ENCODE measurements around the gene FAM180A.
A peak's percentile ranks its signal among the peaks of the same experiment; 100 is the strongest.
"Not testable (repeated sequence)": the region's sequence is repeated elsewhere in the genome, so short reads cannot be mapped to it uniquely, and the experiment has no call there.

The FAM180A gene

DNA sequence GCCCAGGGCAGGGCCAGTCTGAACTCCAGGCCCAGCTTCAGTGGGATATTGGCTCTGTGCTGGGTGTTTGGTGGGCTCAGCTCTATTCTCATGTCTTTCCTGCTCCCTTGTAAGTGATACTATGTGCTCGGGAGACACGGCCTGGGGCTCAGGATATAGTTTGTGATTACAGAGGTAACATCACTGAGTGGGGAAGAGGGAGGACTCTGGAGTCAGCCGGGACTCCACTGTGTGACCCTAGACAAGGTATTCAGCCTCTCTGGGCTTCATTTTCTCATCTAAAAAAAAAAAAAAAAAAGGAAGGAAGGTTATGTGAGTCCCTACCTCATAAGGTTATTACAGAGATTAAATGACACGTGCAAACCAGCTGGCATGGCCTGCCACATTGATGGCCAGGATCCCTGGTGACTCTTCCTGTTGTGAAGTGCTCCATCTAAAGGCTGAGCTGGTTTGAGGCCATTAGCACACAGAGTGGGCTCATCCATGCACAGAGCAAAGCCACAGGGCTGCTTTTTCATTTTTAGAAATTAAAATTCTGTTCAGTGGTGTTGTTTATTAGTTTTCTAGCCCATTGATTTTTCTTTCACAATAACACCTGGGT is 36.3 kb downstream of the FAM180A start:
- peak; percentile 16 to 58 for DNase-seq

DNA sequence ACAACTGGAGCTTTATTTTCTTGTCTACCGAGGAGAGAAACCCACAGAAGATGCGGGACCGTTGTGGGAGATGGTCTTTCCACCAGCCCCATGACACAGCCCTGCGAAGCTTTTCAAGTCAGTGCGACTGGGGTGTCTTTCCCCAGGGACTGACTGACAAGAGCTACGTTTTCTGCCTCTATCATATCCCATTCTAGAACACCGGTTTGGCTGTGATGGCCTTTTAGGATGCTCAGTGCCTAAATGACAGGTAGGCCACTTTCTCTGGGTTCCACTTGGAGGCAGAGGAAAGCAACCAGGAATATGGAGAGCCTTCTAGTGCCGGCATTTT is 37.5 kb downstream of the FAM180A start:
- DNase-seq: no peak

DNA sequence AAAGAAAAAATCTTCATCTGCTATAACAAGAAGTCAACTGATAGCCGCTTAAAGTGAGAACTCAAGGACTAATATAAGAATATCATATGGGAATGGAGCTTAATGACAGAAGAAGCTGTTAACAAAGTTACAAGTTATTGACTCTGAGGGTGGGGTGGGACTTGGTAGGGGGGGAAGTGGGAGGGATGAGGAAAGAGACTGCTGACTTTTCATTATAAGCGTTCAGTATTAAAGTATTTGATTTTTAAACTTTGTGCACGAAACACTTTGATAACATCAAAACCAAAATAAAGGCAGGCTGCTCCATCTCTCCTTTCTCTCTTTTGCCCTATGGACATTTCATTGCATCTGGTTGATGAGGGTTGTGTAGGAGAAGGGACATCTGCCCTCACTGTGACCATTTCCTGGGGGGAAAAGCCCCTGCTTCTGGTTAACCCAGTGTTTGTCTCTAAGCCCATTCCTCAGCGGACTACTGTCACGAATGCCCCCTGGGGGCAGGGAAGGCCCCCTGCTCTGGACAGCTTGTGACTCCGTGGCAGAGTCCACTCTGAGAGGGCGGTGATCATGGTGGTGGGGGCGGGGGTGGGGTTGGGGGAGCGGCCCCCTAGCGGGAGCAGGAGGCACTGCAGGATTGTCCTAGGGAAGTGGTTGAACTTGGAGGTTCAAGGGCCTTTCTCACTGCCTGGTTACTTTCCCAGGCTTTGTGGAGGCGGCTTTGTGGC is 38.0 kb downstream of the FAM180A start:
- DNase-seq: no peak

DNA sequence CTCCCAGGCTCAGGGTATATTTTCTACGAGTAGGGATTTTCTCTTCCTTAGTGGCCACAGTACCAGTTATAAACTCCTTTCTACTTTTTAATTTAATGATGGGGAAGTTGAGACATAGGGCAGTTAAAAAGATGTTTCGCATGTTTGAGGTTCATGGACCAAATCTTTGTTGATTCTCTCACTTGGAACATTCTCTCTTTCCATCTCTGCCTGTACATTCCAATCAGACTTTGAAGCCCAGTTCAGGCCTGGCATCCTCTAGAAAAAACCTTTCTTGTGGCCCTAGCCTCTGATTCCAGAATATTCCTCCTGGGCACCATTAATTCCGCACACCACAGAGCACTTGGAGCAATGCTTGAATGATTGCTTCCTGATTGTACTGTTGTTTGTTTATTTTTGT is 39.1 kb downstream of the FAM180A start:
- no peak for DNase-seq

DNA sequence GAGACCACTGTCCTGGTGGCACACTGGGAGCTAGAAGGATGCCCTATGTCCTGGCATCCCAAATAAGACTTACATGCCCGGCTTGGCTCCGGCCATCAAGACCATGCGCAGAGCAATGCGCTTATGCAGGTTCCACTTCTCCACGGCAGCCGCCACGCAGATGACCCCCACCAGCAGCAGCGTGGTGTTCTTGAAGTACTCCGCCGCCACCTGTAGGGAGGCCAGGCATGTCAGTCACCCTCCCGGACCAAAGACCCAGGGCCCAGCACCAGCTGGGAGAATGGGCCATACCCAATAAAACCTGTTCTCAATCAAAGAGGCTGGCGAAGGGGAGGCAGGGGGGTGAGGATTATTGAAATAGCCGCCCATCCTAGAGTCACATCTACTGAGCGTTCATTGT is 40.6 kb downstream of the FAM180A start:
- DNase-seq: no peak

DNA sequence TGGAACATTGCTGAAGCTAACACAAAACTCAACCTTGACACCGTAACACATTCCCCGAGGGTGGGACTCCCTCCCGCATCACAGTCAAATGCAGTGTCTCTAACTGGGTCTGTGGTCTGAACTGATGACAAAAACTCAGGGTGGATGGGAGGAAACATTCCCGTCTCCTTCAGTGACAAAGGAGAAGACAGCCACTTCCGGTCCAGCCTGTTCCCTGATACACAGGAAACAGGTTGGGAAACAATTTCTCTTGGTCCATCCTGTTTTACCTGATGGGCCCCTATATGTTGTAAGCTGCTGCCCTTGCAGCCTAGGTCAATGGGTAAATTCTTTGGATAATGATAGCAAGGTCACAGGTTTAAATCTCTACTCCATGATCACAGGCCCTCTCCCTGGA is 41.0 kb downstream of the FAM180A start:
- no peak for DNase-seq

DNA sequence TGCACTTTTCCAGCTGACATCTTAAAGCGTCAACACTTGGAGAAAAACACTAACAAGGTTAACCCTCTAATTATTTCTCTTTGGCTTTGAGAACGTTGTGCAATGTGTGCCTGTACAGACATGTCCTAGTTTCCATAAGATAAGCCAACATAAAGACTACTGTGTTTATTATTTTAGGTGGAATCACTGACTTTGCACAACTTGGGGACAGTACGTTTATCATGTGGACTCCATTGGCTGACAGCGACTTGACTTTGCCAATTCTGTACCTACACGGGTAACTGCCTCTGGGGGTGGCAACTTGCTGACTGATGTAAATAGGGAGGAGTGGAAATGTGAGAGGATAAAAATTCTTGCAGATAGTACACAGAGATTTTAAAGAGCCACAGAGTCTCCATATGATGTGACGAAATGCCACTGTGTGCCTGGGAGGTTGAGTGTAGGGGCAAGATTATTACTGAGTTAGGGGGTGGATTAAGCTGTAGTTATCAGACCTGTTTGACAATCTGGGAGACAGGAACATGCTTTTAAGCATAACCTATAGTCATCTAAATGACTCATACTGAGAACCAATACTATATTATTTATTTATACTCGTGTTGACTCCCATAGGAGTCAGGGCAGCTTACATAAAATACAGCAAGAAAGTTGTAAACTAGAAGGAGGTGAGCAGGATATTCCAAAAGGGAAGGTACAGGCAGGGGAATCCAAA is 41.6 kb downstream of the FAM180A start:
- DNase-seq: no peak

DNA sequence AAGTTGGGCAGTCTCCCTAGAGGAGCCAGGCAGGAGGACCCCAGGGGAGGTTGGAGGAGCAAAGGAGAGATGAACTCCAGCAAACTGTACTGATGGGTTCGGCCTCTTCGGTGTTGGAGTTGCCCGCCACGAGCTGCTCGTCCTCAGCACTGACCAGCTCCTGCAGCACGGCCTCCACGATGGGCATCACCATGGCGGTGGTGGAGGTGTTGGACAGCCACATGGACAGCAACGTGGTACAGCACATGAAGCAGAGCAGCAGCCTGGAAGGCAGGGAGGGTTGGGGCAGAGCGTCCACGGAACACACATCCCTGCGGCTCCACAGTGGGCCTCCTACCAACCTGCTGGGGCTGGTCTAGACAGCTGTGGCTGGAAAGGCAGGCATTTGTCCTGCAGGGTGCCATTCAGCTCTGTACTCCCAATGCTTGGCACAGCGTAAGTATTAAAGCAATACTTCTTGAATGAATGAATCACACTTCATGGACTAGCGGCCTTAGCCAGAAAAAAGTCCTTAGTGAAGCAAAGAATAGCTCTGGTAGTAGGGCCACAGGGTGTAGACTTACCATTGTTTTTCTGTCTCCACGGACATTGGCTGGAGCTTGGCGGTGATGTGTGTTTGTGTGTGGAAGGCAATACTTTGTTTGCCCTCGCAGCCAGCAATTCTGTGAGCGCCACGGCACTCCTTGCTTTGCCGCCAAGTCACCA is 42.4 kb downstream of the FAM180A start:
- DNase-seq: no peak

DNA sequence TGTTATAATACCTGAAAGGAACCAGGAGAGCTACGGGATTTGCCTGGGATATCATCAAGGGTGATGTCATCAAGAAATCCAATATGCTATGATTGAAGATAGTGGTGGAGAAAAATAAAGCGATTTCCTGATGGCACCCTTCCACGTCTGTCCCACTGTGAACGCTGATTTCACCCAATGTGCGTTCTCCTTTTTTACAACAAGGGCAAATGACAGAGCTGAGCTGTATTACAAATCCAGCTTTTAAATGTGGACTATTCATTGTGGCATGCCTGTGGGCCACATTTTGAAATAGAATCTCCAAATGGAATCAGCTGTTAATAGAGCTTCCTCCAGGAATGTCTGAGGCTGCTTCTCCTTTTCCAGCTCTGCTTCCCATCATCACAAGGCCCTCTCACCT is 43.9 kb downstream of the FAM180A start:
- no peak for DNase-seq

DNA sequence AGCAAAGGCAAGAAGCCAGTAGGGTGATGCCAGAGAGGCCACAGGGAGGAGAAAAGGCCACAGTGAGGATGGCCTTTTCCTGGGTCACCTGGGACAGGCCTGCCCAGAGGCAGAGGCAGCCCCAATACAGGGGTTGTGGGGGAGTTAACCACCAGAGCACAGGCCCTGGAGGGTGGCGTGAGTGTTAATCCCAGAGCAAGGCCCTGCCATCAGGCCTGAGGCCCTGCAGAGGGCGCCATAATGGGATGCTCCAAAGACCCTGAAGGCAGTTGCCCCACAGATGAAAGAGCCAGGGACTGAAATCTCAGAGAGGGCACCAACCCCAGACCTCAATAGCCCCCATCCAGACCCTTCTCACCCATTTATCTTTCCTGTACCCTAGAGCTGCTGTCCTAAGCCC is 44.5 kb downstream of the FAM180A start:
- no peak for DNase-seq

DNA sequence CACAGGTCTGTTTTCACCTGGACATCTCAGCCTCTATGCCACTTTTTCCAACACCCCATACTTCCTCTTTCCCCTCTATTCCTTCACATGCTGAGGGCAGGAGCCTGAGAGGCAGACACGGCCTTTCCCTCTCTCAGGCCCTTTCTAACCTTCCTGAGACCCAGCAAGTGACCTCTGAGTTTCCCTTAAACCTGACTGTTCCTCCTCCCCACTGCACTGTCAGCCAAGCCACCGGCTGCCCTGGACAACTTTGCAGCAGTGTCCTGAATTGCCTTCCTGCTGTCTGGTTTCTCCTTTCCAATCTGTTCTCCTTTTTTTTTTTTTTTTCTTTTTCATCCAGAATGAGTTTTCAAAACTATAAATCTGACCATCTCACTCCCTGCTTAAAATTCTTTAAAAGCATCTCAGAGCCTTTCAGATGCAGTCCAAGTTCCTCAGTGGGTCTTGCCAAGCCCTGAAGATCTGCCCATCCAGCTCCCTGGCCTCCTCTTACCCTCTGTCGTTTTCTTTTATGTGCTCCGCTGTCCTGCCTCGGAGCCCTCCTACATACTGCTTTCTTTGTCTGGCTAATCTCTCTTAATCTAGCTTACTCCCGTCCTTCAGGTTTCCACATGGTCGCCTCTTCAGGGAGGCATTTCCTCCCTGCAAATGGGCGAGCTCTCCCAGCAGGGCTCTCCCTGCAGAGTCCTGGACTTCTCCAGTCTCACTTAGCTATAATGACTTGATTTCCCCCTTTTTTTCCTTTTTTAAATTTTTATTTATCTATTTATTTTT is 51.1 kb downstream of the FAM180A start:
- peak; percentile 24 to 56 for DNase-seq

DNA sequence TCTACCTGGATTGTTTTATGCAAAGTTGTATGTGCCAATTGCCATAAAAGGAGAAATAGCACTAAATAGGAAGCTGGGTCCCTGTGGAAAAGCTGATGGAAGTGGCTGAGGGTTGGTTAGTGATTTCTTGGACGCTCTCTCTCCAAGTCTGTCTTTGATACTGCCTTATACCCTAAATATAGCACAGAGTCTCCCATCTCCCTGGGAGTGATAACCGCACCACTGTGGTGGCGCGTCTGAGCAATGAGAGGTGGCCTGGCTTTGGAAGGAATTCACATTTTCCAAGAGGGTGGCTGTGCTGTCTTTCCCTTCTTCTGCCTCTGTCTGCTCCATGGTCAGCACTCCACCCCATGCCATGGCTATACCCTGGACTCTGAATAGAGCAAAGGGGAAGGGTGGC is 55.1 kb downstream of the FAM180A start:
- DNase-seq: no peak

DNA sequence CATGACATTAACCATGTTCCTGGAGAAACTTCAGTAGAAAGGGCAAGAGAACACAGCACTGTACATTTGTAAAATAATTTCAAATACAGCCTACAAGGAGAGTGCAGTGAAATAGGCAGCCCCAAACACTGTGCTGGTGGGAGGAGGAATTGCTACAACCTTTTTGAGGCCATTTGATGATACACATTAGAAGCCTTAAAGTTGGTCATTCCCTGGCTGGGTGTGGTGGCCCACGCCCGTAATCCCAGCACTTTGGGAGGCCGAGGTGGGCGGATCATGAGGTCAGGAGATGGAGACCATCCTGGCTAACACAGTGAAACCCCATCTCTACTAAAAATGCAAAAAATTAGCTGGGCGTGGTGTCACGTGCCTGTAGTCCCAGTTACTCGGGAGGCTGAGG is 56.0 kb downstream of the FAM180A start:
- not testable (repeated sequence) for DNase-seq

DNA sequence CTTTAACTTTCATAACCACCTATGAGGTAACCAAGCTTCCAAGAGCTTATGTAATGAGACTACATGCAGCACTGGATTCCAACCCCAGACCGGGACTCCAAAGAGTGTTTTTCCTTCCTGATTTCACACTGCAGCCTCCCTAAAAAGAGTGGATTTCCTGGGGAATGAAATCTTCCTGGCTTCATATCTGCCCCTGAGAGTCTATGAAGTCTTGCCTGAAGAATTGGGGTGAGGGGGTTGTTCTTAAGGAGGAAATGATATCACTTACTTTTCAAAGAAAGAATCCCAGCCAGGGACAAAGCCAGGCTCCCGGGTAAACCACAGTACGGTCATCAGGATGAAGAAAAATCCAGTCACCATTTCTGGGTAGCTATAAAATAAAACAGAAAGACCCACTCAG is 56.6 kb downstream of the FAM180A start:
- no peak for DNase-seq

DNA sequence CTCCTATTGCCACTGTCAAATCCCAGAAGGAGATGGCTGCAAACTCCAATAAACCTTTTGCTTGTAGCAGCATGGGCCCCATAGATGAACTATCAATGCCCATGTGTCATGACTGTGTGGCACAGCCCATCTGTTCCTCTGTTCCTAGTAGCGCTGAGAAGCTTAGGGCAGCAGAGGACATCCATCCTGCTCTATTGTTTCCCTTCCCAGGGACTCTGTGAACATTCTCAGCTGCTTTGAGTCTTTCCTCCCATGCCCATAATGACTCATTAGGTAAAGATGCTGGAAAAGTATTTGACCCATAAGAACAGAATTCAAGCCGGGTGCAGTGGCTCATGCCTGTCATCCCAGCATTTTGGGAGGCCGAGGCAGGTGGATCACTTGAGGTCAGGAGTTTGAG is 58.0 kb downstream of the FAM180A start:
- no peak for DNase-seq

DNA sequence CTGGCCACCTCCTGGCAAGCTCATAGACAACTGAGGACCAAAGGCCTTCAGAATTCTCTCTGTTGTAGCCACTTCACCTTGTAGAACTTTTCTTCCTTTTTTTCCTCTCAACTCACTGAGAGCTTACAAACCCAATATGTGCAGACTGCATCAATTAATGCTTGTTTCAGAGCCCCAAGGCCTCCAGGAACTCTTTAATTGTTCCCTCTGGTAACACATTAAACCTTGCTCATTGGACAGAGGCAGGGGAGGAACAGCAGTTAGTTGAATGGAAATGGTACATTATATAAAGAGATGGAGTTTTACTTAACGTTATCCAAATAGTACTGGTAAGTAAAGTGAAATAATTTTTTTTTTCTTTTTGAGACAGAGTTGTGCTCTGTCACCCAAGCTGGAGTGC is 61.1 kb downstream of the FAM180A start:
- no peak for DNase-seq

DNA sequence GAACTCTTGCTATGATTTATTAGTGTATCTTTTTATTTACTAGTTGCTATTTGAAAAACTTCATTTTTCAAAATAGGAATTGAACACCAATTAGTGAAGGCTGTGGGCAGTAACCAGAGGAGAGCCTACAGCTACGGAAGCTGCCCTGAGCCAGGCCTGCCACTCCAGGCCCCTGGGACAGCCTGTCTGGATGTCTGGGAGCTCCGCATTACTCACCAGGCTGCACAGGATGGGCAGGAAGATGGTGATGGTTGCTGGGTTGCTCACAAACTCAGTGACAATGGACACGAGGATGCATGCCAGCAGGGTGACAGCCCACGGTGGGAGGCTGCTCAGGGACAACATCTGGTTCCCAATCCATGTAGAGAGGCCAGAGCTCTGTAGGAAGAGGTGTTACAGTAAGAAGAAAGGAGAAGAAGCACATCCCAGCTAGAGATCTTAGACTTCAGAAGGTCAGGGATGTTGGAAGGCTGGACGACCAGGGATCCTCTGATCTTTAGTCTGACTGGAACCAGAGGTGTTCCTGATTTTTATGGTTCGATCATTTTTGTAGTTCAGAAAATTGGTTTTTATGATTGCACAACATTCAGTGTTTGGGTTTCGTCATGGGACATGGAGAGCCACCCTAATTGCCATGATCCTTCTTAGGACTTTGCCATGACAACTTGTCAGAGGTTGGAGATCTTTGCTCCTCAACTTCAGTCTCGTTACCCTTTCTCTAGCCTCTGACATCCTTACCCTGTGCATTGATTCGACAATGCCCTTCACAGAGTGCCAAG is 63.1 kb downstream of the FAM180A start:
- no peak for DNase-seq

DNA sequence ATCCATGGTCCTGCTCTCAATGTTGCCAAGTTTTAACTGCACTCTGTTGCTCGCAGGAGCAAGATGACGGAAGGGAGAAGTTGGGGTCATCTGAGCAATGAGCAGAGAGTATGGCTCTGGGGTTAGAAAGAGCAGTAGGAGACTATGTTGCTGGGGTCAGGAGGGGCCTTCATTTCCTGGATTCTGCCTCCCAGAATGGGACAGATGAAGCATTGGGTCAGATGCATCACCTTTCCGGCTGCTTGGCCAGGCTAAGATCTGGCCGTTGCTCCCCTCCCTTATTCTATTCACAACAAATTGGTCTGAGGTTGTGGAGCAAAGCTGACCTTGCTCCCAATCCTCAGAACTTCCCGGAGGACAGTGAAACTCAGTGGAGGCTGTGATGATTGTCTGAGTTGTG is 63.9 kb downstream of the FAM180A start:
- DNase-seq: no peak

DNA sequence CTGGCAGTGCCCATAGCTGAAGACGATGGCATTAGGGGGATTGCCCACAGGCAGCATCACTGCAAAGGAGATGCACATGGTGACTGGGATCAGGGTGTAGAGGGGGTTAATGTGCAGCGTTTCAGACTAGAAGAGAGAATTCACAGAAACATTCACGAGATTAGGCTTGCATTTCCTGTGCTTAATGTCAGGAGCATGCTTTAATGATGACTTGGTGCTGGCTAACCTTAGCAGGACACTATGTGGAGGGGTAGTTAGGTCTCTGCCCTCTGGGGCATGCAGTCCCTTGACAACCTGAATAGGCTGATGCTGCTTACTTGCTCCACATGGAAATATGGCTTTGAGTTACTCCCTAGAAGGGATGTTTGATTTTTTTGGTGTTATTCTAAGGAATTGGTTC is 64.5 kb downstream of the FAM180A start:
- DNase-seq: no peak

DNA sequence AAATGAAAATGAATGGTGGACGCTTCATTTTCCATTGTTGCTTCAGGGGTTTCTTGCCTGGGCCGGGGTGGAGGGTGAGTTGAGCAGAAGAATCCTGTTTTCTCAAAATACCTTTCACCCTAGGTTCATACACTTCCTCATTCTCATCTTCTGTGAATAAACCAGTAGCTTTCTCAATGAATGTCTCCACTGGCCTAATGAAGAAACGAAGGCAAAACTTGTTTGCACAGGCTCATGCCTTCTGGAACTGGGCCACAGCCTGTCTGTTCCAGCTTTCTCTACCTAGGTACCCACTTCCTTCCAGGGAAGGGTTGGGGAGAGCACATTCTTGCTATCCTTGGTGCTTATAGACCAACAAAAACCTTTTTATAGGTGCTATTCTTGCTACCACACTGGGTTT is 65.0 kb downstream of the FAM180A start:
- DNase-seq: no peak

DNA sequence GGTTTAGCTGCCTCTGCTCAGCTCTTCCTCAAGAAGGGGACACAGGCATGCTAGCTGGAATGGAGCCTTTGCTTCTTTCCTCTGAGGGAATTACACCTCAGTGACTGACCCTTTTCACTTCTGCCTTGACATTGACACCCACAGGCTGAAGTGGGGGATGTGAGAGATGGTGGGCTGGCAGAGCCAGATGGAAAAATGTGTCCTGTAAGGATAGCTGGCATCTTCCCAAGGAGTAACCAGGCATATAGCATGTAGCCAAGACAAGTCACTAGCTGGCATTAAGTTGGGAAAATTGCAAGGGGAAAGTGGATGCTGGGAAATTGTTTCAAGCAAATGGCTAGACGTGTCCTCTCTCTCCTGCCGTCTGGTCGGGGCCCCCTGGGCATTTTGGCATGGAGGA is 66.4 kb downstream of the FAM180A start:
- DNase-seq: no peak

DNA sequence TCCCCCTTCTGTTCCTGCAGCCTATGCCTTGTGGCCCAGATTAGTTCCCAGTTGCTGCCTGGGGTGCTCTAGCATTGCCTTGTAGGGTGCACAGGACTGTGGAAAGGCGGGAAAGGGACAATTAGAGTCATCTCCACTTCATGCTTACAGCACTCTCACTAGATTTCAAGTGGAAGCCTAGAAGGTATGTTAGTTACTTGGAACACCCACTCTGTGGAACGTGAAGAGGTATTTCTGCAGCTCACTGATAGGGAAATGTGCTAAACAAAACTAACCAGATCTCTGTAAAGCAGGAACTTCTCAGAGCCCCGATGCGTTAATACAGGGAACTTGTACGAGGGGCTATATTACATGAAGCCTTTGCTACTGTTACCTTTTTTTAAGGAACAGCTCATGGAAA is 66.9 kb downstream of the FAM180A start:
- DNase-seq: no peak
